Middle frontal gyrus (tissue), 1 donor: ENCODE data around the gene CD248.
"Not testable (repeated sequence)": the region's sequence is repeated elsewhere in the genome, so short reads cannot be mapped to it uniquely, and the experiment has no call there.

Experiments used
- DNase-seq: peaks from one replicate; pipeline ENCODE4 v3.0.0-alpha.2; 2015; ENCODE audit warnings: low spot score; ENCODE audit errors: extremely low spot score

The CD248 gene

GRCh38 chr11:66316849-66317251 is at the start of gene CD248:
Gene CD248, minus strand, starts transcription at chr11:66317044. Its CDS starts 17 bp downstream, at chr11:66317027.
- DNase-seq = no peak

GRCh38 chr11:66365711-66366619 is 49.1 kb upstream of the CD248 start:
- no peak for DNase-seq

GRCh38 chr11:66365166-66365565 is 48.3 kb upstream of the CD248 start:
- no peak for DNase-seq

DNA sequence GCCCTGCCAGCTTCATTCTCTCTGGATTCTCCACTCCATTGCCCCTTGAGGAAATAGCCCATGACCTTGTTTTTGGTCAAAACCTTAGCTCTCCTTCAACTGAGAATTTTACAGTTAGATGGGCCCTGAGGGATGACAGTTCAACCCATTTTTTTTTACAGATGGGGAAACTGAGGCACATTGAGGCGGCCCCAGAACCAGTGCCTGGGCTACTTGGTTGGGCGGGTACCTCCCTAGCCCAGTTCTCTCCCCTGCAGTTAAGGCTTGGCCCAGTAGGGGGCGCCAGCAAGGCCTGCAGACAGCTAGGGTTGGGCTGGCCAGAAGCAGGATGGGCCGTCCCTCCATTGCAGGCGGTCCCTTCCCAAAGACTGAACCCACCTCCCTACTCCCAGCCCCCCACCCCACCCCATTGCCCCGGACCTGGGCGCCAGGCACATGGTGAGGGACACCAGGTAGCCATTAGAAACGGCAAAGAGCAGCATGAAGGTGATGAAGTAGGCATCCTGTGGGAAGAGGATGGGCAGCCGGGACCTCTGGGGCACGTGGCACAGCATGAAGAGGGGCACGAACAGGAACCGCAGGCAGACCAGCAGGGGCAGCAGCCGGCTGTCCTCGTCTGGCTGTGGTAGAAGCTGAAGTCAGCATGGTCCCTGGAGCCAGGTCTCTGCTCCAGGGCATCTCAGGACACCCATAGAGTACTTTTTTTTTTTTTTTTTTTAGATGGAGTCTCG is 47.1 kb upstream of the CD248 start:
- no peak for DNase-seq

- DNase-seq = no peak
Measured at GRCh38 chr11:66363187-66363601, 46.4 kb upstream of the CD248 start.

- DNase-seq = no peak
Measured at GRCh38 chr11:66362481-66363147, 45.8 kb upstream of the CD248 start.

DNA sequence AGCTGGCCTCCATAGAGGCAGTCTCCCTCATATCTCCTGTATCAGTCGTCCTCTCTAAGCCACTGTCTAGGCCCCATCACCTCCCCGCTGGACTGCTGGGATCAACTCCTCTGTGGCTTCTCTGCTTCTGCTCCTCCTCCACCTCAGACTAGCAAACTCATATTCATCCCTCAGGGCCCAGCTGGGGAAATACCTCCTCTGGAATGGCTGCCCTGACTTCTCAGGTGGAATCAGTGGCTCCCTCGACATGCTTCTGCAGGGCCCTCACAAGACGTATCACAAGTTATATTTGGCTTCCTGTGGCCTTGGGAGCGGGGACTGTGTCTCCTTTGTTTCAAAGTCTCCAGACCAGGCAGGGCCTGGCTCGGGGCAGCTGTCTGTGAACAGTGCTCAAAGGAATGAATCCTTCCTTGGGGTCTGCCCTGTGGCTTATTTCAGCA is 44.7 kb upstream of the CD248 start:
- no peak for DNase-seq

GRCh38 chr11:66360406-66361073 is 43.7 kb upstream of the CD248 start:
- DNase-seq = no peak

GRCh38 chr11:66359662-66360087 is 42.8 kb upstream of the CD248 start:
- DNase-seq = no peak

DNA sequence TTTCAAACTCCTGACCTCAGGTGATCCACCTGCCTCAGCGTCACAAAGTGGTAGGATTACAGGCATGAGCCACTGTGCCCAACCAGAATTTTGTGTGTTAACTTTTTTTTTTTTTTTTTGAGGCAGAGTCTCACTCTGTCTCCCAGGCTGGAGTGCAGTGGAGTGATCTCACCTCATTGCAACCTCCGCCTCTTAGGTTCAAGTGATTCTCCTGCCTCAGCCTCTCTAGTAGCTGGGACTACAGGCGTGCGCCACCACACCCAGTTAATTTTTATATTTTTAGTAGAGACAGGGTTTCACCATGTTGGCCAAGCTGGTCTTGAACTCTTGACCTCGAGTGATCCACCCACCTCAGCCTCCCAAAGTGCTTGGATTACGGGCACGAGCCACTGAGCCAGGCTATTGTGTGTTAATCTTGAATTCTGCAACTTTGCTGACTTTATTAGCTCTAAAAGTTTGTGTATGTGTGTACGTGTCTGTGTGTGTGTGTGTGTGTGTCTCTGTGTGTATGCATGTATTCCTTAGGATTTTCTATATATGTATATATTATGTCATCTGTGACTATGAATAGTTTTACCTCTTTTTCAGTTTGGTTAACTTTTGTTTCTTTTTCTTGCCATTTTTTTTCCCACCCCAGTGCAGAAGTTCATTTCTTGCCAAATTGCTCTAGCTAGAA is 33.9 kb upstream of the CD248 start:
- not testable (repeated sequence) for DNase-seq

- DNase-seq = no peak
Measured at GRCh38 chr11:66349084-66349386, 32.2 kb upstream of the CD248 start.

GRCh38 chr11:66347425-66348276 is 30.8 kb upstream of the CD248 start, which contains the start of gene B4GAT1:
Gene B4GAT1, minus strand, starts transcription at chr11:66347629. Its CDS starts 84 bp downstream, at chr11:66347545.
- peak; percentile 73 for DNase-seq

DNA sequence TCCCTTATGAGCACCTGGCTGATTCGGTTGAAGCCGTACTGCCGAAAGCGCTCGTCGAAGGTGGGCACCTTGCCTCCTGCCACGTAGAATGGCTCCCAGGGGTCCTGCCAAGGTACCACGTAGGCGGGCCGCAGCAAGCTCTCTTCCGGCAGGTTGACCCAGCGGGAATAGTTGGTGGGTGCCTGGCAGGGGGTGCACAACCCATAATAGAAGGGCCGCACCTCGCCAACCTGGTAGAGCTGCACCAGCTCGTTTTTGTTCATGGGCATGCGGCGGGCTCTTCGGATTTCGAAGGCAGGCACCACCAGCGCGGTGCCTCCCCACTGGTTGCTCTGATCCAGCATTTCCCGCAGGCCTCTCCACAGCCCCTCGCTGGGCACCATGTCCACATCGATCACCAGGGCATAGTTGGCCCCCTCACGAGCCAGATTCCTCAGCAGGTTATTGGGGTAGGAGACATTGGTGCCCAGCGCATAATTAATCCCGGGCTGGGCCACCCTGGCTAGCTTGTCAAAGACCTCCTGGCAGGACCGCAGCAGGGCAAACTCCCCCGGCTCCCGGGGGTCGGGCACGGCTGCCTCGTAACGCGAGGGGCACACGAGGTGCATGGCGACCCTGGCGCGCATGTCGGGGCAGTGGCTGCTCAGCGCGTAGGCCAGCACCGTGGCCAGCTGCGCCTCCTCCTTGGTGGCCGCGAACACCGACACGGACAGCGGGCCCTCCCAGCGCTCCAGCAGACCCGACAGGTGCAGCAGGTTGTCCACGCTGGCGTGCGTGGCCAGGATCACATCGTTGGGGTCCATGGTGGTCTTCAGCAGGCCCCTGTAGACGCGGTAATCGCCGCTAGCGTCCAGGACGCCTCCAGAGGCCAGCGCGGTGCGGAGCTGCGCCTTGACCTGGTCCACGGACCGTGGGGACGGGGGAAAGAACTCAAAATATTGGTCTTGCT is 29.9 kb upstream of the CD248 start:
- no peak for DNase-seq

DNA sequence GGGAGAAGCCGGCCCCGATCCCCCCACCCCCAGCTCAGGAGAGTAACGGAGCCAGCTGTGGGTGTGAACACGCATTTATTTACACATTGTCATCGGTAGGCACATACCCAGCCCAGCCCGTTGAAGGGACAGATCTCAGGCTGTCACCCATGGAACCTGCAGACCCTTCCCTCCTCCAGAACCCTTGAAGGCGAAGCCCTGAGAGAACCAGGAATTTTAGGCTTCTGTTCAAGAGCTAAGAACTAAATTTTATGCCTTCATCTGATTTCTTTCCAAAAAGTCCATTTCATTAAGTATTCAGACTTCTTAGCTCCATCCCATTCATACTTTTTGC is 28.4 kb upstream of the CD248 start:
- DNase-seq = no peak

- peak; percentile 93 for DNase-seq
Measured at GRCh38 chr11:66344550-66345315, 27.9 kb upstream of the CD248 start, which contains the start of gene BRMS1. Gene BRMS1, minus strand, starts transcription at chr11:66345104. Its CDS starts 2,870 bp downstream, at chr11:66342234.

DNA sequence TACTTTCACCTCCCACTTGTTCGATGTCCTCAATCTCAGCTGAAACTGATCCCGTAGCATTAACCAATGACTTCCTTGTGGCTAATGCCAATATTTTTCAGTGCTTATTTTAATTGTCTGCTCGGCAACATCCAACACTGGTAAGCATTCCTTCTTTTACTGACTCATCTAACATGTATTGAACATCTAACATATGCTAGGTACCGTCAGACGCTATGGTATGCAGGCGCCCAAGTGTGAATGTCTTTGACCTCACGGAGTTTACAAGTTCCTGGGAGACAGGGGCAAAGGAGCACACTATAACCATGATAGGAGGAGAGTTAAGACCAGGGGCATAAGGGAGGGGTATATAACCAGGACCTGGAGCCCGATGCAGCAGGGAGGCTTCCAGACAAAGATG is 26.3 kb upstream of the CD248 start:
- DNase-seq = no peak

DNA sequence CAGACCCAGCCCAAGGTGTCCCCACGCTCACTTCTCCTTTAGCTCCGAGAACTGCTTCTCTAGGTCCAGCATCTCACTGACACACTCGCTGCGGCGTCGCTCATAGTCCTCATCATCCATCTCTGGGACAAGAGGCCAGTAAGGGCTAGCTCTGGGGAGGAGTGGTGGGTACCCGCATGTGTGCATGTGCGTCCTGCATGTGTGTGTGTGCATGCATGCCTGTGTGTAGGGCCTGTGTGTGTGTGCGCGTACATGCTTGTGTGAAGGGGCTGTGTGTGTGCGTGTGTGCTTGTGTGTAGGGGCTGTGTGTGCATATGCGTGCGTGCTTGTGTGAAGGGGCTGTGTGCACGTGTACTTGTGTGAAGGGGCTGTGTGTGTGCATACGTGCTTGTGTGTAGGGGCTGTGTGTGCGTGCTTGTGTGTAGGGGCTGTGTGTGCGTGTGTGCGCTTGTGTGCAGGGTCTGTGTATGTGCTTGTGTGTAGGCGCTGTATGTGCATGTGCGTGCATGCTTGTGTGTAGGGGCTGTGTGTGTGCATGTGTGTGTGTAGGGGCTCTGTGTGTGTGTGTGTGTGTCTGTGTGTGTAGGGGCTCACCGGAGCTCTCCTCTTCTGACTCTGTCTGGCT is 24.8 kb upstream of the CD248 start:
- no peak for DNase-seq
